Islet of Langerhans (tissue), 1 donor: ENCODE data around the gene RBM4B.
"Not testable (repeated sequence)": the region's sequence is repeated elsewhere in the genome, so short reads cannot be mapped to it uniquely, and the experiment has no call there.

Experiments
- FAIRE-seq: peaks from one replicate; lab custom pipeline; 2011; peaks lifted over from hg19 to GRCh38; lab: Jason Lieb, UNC

RBM4B gene

GRCh38 chr11:66677599-66678375 lies at the start of gene RBM4B:
TSS of gene RBM4B (minus strand) at chr11:66677887. CDS start at chr11:66677079, 808 bp downstream.
- no peak for FAIRE-seq

GRCh38 chr11:66725647-66726046 lies 48.0 kb upstream of the RBM4B start:
- FAIRE-seq, result no peak

- FAIRE-seq, result no peak
These were observed 47.4 kb upstream of the RBM4B start for GRCh38 chr11:66725114-66725513.

- FAIRE-seq, result not testable (repeated sequence)
These were observed 46.5 kb upstream of the RBM4B start for GRCh38 chr11:66724167-66724566.

GRCh38 chr11:66723693-66724092 lies 46.0 kb upstream of the RBM4B start:
- no peak for FAIRE-seq

- no peak for FAIRE-seq
These were observed 45.3 kb upstream of the RBM4B start for GRCh38 chr11:66722745-66723651.

GRCh38 chr11:66721939-66722338 lies 44.3 kb upstream of the RBM4B start:
- no peak for FAIRE-seq

- no peak for FAIRE-seq
These were observed 43.3 kb upstream of the RBM4B start for GRCh38 chr11:66720899-66721470.

GRCh38 chr11:66720223-66720898 lies 42.7 kb upstream of the RBM4B start:
- peak; percentile 24 for FAIRE-seq

GRCh38 chr11:66719111-66719872 lies 41.6 kb upstream of the RBM4B start:
- FAIRE-seq, result no peak

- no peak for FAIRE-seq
These were observed 40.8 kb upstream of the RBM4B start for GRCh38 chr11:66718320-66718971.

- no peak for FAIRE-seq
These were observed 40.2 kb upstream of the RBM4B start for GRCh38 chr11:66717925-66718319.

GRCh38 chr11:66716996-66717395 lies 39.3 kb upstream of the RBM4B start:
- no peak for FAIRE-seq

GRCh38 chr11:66715346-66716085 lies 37.8 kb upstream of the RBM4B start:
- FAIRE-seq, result no peak

- no peak for FAIRE-seq
These were observed 36.2 kb upstream of the RBM4B start for GRCh38 chr11:66713746-66714480.

GRCh38 chr11:66710384-66710930 lies 32.8 kb upstream of the RBM4B start:
- FAIRE-seq, result no peak

GRCh38 chr11:66708701-66709100 lies 31.0 kb upstream of the RBM4B start:
- no peak for FAIRE-seq

GRCh38 chr11:66708094-66708493 lies 30.4 kb upstream of the RBM4B start:
- FAIRE-seq, result no peak

GRCh38 chr11:66707486-66707885 lies 29.8 kb upstream of the RBM4B start:
- no peak for FAIRE-seq
